Stomach (tissue), 9 donors: ENCODE measurements around the gene SCARB2. TPM values are rescaled to one million over a fixed set of nuclear protein-coding genes. Genes with fewer than 3 reads are reported as not detected.

Experiments
- DNase-seq, 2 donors: peaks; one replicate each; pipeline versions ENCODE4 v3.0.0 to v3.0.0-alpha.2; 2013 to 2019
- H3K27ac ChIP-seq, 5 donors: fragments of 200-600 bp in 4 of 5; sonication (generic) in 4 of 5; one replicate each; pipeline ENCODE4 v1.5.1; 2013 to 2019; ENCODE audit warnings: mild to moderate bottlenecking in 1 of 5, moderate library complexity in 1 of 5
- H3K27me3 ChIP-seq, 3 donors: fragments of 200-600 bp; sonication (generic); one replicate each; pipeline ENCODE4 v1.5.1; 2017 to 2019; ENCODE audit warnings: mixed run types in 1 of 3
- H3K36me3 ChIP-seq, 4 donors: fragments of 200-600 bp; sonication (generic); 1 replicate in 3 of 4; 2 replicates in 1 of 4; pipeline ENCODE4 v1.5.1; 2016 to 2019
- H3K4me1 ChIP-seq, 4 donors: fragments of 200-600 bp; sonication (generic); one replicate each; pipeline ENCODE4 v1.5.1; 2016 to 2019
- H3K4me3 ChIP-seq, 4 donors: fragments of 200-600 bp; sonication (generic) in 3 of 4; one replicate each; pipeline ENCODE4 v1.5.1; 2016 to 2019; ENCODE audit warnings: mild to moderate bottlenecking in 1 of 4
- H3K9me3 ChIP-seq, 4 donors: fragments of 200-600 bp; sonication (generic); one replicate each; pipeline ENCODE4 v1.5.1; 2016 to 2019
- EP300 ChIP-seq: sonication (generic); formaldehyde crosslinking; IDR thresholded peaks from one replicate; pipeline ENCODE4 v1.6.1; 2017; ENCODE audit warnings: antibody characterized with exemption
- POLR2A ChIP-seq, 4 donors: fragments of 450-650 bp; IDR thresholded peaks; one replicate each; pipeline ENCODE4 v1.6.1; 2016; ENCODE audit warnings: antibody characterized with exemption in 4 of 4, control low read depth in 2 of 4, mild to moderate bottlenecking in 1 of 4, moderate library complexity in 1 of 4
- POLR2AphosphoS5 ChIP-seq, 3 donors: sonication (generic); formaldehyde crosslinking; IDR thresholded peaks; one replicate each; pipeline ENCODE4 v1.6.1; 2016; ENCODE audit warnings: antibody characterized with exemption in 3 of 3
- WGBS, 5 donors: extraction: QIAGEN DNeasy Blood & Tissue Kit in 3 of 5; methylation state at CpG; one replicate each; pipeline versions ENCODE4 v1.1.5 to v1.1.7; 2013 to 2018; 5-methylcytosine and 5-hydroxymethylcytosine counted together
- intact Hi-C: fragments of 100-400 bp; cut with DNase I; formaldehyde crosslinking; loops from one replicate; pipeline ENCODE4 v1.15.1; 2023; ENCODE audit warnings: low total_unique reads
- polyA plus RNA-seq, 3 donors: library from polyadenylated mRNA; stranded (reverse); fragments of 200-250 nt; gene quantifications; one replicate each; pipeline ENCODE4 v1.2.3, GENCODE V29; 2013
- total RNA-seq, 5 donors: library from RNA; depleted of rRNA; stranded (reverse); fragments of >200 nt; gene quantifications; one replicate each; pipeline versions ENCODE4 v1.1.0 to v1.2.3, GENCODE V29; 2014 to 2016
- TF ChIP-seq, protein P1 (sequence below), 7 experiments: fragments of 450-650 bp in 4 of 7; fragments of 200-600 bp in 3 of 7; sonication (generic) in 3 of 7; IDR thresholded peaks; one replicate each; pipeline ENCODE4 v1.5.1; 2016 to 2019; ENCODE audit warnings: antibody characterized with exemption in 7 of 7, control low read depth in 2 of 7, mild to moderate bottlenecking in 1 of 7
- donor health status: healthy with polysubstance abuse.
- donor health status: Bipolar disorder and iron deficiency.
- donor health status: healthy.

SCARB2 gene
- total and polyA plus RNA-seq, 8 donors = 30.4 to 293 (median 88.0) TPM

DNA sequence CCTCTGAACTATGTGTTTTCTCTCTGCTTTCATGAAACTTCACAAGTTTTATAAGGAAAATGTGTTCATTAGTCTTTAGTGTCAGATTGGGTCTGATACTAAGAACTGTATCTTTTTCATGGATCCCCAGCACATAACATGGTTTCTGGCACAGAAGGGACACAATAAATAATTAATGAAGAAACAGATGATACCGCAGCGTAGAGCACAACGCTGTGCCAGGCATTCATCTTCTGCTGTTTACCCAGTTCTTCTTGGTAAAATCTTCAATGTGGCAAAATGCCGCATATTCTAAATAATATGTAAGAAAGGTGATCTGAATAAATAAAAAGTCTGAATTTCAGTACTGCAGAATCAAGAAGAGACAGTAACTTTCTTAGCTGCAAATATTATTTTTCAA is 12.3 kb downstream of the SCARB2 start:
- Histone ChIP-seq H3K27me3 (no peaks in the 10 kb centered on the region), H3K36me3 (peaks cover 0 to 4% (median 0%) of the 10 kb centered on the region in 4 donors), H3K27ac (peak overlapping the region in 3 of 5 donors; percentile 81 to 84 (median 82)), H3K4me3 (no peak overlapping the region), H3K4me1 (peaks cover 75 to 99% (median 91%) of the 10 kb centered on the region in 4 donors), H3K9me3 (no peaks in the 10 kb centered on the region)
- 58 to 74% (median 67%) methylated on average over 4 of the region's 4 CpGs for WGBS, 5 donors
- no peak for TF ChIP-seq POLR2A (IDR thresholded peaks at IDR 0.05)
- TF ChIP-seq POLR2AphosphoS5 (IDR thresholded peaks at IDR 0.05) = no peak
- TF ChIP-seq, protein P1, sequence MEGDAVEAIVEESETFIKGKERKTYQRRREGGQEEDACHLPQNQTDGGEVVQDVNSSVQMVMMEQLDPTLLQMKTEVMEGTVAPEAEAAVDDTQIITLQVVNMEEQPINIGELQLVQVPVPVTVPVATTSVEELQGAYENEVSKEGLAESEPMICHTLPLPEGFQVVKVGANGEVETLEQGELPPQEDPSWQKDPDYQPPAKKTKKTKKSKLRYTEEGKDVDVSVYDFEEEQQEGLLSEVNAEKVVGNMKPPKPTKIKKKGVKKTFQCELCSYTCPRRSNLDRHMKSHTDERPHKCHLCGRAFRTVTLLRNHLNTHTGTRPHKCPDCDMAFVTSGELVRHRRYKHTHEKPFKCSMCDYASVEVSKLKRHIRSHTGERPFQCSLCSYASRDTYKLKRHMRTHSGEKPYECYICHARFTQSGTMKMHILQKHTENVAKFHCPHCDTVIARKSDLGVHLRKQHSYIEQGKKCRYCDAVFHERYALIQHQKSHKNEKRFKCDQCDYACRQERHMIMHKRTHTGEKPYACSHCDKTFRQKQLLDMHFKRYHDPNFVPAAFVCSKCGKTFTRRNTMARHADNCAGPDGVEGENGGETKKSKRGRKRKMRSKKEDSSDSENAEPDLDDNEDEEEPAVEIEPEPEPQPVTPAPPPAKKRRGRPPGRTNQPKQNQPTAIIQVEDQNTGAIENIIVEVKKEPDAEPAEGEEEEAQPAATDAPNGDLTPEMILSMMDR (IDR thresholded peaks at IDR 0.05) = no peak
- no peak for TF ChIP-seq EP300
- intact Hi-C loops = no loop called here
- DNase-seq = no peak

DNA sequence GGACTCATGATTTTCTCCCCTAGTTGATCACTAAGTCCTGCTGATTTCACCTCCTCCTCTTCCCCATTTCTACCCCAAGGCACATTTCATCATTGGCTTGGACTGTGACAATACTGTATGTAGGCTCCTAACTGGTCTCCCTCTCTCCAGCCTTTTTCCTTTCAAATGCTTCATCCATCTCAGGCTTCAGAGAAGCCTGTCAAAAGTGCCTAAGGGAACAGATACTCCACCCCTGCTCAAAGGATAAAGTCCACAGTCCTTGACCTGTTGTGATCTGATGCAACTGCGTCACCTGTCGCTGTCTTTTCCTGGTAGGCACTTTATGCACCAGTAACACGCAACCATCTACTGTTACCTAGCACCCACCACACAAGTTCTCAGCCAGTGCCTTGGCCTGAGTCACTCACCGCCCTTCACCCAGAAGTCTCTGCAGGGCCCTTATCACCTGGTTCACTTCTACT is 12.8 kb downstream of the SCARB2 start:
- peak in 1 of 2 donors; percentile 79 for DNase-seq
- no peaks in the 10 kb centered on the region for H3K27me3 ChIP-seq
- intact Hi-C loops = no loop called here
- H3K4me3 ChIP-seq = no peak overlapping the region
- no peak for TF ChIP-seq POLR2AphosphoS5 (IDR thresholded peaks at IDR 0.05)
- TF ChIP-seq EP300 = no peak
- TF ChIP-seq, protein P1 (IDR thresholded peaks at IDR 0.05) = no peak
- TF ChIP-seq POLR2A (IDR thresholded peaks at IDR 0.05) = no peak
- WGBS, 5 donors = 79 to 87% (median 84%) methylated on average over 4 of the region's 4 CpGs
- no peaks in the 10 kb centered on the region for H3K9me3 ChIP-seq
- H3K36me3 ChIP-seq = peaks cover 0 to 4% (median 0%) of the 10 kb centered on the region in 4 donors
- peak overlapping the region; percentile 54 to 84 (median 81) for H3K27ac ChIP-seq
- peaks cover 76 to 99% (median 91%) of the 10 kb centered on the region in 4 donors for H3K4me1 ChIP-seq

DNA sequence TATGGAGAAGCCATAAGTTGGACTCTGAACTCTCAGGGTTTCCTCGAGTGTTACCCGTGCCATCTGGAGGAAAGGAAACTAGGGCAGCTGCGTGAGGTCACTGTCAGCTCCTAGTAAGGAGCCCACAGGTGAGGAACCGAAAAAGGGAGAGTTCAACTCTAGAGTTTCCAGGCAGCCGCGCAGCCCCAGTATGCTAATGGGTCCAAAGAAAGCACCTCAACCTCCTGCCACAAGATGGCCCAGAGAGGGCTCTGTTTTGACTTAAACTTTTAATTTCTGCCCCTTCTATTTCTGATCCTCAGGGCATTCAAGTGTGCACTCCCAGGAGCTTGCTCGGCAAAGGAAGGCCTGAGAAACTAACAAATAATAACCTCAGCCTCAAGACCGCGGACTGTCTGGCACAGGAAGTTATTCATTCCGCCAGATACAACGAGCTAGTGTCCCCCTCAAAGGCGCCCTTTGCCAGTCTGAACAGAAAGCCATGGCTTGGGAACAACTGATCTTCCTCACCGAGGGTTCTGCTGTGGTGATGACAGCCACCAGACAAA is 13.9 kb downstream of the SCARB2 start:
- Histone ChIP-seq H3K4me3 (no peak overlapping the region), H3K27ac (peak overlapping the region; percentile 64 to 84 (median 81)), H3K27me3 (no peaks in the 10 kb centered on the region), H3K9me3 (no peaks in the 10 kb centered on the region), H3K4me1 (peaks cover 79 to 99% (median 92%) of the 10 kb centered on the region in 4 donors), H3K36me3 (peaks cover 0 to 12% (median 10%) of the 10 kb centered on the region in 4 donors)
- intact Hi-C loops = no loop called here
- peak; percentile 43 to 57 for DNase-seq
- WGBS, 5 donors = 39 to 54% (median 48%) methylated on average over 13 of the region's 13 CpGs
- TF ChIP-seq EP300 = no peak

DNA sequence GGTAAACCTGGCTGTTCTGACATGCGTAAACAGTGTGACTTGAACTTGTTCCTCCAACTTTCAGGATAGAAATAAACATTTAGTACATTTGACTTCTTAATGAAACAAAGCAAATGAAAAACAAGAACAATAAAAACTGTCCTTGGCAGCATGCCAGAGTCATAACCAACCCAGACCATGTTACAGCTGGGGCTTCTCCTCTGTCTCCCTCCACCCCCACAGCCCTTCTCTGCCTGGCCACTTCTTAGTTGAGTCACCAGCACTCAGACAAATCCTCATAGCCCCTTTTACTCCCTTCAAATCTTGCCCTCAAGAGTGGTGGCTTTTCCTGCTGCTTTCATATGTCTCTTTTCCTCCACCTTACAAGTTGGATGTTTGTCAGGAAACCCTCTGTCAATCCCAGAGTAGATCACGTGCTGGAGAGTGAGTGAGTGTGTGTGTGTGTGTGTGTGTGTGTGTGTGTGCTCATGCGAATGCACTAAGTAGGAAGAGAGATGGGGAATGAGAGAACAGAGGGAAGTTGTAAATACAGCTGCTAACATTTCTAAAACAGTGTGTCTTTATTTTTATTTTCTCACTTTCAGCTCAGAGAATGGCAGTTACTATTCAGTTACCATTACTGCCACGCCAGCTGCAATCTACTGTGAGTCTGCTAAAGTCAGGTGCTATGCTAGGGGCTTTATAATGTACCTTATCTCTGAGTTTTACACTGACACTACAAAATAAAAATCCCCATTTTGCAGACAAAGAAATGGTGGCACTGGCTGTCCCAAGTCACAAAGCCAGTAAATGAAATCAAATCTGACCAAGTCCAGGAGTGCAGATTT is 15.0 kb downstream of the SCARB2 start:
- WGBS, 5 donors = 21 to 29% (median 26%) methylated on average over 4 of the region's 4 CpGs
- Histone ChIP-seq H3K4me3 (no peak overlapping the region), H3K4me1 (peaks cover 78 to 99% (median 92%) of the 10 kb centered on the region in 4 donors), H3K27ac (peak overlapping the region; percentile 64 to 84 (median 81)), H3K36me3 (peaks cover 1 to 21% (median 18%) of the 10 kb centered on the region in 4 donors), H3K9me3 (no peaks in the 10 kb centered on the region), H3K27me3 (no peaks in the 10 kb centered on the region)
- TF ChIP-seq, protein P1 (IDR thresholded peaks at IDR 0.05) = no peak
- TF ChIP-seq POLR2AphosphoS5 (IDR thresholded peaks at IDR 0.05) (peak in 1 of 3 donors; percentile 5), POLR2A (IDR thresholded peaks at IDR 0.05) (no peak), EP300 (no peak)
- DNase-seq = peak; percentile 54 to 87
- intact Hi-C loops = no loop called here
